Stimulated activated CD4-positive, alpha-beta T cell treated with anti-CD3 and anti-CD28 coated beads, Interleukin-15, amount 100 ng/mL, for 48 hours (primary cell): ENCODE measurements around the gene JAZF1.
A peak's percentile ranks its signal among the peaks of the same experiment; 100 is the strongest.

Source experiments
- DNase-seq, 2 donors: peaks; one replicate each; pipeline ENCODE4 v3.0.0-alpha.2; 2020; ENCODE audit warnings: low read depth in 2 of 2

Gene JAZF1

GRCh38 chr7:28191751-28192150, 11.2 kb upstream of the JAZF1 start:
- DNase-seq: no peak

DNA sequence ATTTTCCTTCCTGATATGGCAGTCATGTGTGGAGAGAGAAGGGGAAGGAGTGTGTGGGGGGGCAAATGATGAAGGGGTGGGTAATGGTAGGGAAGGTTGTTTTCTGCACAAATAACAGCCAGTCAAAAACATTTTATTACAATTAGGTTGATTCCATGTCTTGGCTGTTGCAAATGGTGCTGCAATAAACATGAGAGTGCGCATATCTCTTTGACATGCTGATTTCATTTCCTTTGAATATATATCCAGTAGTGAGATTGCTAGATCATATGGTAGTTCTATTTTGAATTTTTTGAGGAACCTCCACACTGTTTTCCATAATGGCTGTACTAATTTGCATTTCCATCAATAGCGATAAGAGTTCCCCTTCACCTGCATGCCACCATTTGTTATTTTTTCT, 10.6 kb upstream of the JAZF1 start:
- DNase-seq: no peak

GRCh38 chr7:28190077-28190710, 9.6 kb upstream of the JAZF1 start:
- no peak for DNase-seq

DNA sequence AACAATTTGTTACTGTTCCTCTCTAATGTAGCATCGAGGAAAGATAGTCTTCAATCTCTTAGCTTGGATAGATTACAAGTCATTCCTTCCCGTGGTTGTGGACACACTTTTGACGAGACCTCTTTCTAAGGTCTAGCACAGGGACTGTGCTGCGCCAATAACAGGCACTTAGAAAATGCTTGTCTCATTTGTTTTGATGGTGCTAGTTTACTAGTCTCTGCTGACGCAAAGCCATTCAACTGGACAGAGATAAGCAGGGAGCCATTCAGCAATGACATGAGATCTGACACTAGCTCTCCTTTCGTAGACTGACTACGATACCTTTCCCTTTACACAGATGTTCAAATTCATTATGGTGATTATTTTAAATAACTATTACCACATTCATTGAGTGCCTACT, 6.4 kb upstream of the JAZF1 start:
- no peak for DNase-seq

- DNase-seq: no peak
Measured at GRCh38 chr7:28183627-28184026, 3.0 kb upstream of the JAZF1 start.

- no peak for DNase-seq
Measured at GRCh38 chr7:28182071-28182471, 1.5 kb upstream of the JAZF1 start.

DNA sequence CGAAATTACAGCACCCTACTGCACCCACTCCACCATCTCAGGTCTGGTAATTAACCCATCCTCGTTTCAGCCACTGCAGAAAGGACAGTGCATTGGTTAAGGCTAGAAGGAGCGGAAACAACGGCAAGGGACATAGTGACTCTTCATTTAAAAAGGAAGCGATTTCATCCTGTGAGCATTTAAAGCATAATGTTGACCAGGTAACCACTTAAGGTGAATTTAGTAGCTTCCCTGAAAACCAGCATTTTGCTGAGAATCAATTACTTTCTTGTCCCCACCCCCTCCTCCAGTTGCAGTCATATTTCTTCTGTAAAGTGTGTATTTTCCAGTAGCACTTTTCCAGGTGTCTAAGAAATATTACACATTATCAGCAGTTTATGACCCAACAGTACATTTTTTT, 821 bp upstream of the JAZF1 start:
- DNase-seq: no peak

DNA sequence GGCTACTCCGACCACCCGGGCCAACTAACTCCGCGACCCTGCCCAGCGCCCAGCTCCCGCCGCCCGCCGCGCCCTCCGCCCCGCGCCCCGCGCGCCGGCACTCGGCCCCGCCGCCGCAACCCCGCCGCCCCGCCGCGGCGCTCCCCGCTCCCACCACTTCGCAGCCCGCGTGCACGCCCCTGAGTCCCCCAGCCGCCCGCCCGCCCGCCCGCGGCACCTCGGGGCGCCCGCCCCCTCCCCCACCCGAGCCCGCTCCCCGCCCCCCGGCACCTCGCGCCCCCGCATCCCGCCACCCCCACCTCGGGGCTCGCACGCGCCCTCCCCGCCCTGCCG, 598 bp downstream of the JAZF1 start:
- no peak for DNase-seq

- peak; percentile 24 to 54 for DNase-seq
Measured at GRCh38 chr7:28179120-28180030, 1.2 kb downstream of the JAZF1 start.

DNA sequence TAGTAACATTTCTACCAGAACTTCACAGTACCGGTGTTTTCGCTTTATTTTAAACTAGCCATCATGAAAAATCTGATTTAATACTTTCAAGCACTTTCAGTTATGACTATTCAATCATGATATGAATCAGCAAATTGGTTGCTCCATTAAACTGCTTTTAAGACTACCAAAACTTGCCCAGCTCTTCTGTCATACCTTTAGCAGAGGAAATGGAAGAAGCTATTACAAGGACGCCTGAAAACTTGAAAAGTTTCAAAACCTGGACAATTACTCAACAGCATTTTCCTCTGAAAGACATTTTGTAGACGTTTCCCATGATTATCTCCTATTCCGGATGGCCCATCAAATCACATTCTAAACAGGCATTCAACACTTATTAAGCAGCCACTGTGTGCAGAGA, 2.0 kb downstream of the JAZF1 start:
- no peak for DNase-seq

GRCh38 chr7:28177836-28178235, 2.8 kb downstream of the JAZF1 start:
- DNase-seq: no peak

GRCh38 chr7:28176645-28177044, 4.0 kb downstream of the JAZF1 start:
- no peak for DNase-seq

- no peak for DNase-seq
Measured at GRCh38 chr7:28176174-28176573, 4.4 kb downstream of the JAZF1 start.

GRCh38 chr7:28174901-28175661, 5.5 kb downstream of the JAZF1 start:
- no peak for DNase-seq

DNA sequence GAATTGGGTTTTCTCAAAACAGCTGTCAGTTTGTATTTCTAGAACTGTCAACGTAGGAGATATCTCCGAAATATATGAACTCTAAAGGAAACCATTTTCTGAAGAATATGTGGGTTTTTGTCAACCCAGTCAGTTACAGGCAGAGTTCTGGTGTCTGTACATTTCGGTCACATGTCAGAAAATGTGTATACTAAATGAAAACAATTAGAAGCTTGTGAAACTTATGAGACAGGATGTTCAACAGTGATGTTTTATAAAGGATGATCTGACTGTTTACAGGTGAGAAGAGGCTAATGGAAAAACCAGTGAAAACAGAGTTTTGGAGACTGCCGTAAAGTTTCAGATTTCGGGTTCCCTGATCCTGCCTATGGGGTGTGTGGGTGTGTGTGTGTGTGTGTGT, 6.2 kb downstream of the JAZF1 start:
- DNase-seq: no peak

GRCh38 chr7:28173531-28173930, 7.1 kb downstream of the JAZF1 start:
- DNase-seq: no peak

DNA sequence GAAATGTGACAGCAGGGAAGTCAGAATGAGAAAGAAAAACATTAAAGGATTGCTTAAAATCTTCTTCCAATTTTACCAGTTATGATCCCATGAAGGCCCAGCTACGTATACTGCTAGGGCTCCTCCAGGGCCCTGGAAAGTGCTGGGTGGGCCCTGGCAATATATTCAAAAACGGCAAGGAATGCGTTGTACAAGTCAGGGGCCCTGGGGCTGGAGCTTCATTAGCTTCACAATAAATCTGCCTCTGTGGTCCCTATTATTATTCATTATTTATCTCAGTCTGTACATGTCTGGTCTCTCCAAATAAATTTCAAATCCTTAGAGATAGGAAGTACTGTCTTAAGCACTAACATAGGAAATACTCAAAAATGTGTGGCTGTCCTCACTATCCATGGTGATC, 7.6 kb downstream of the JAZF1 start:
- no peak for DNase-seq

GRCh38 chr7:28170701-28171100, 9.9 kb downstream of the JAZF1 start:
- DNase-seq: no peak

DNA sequence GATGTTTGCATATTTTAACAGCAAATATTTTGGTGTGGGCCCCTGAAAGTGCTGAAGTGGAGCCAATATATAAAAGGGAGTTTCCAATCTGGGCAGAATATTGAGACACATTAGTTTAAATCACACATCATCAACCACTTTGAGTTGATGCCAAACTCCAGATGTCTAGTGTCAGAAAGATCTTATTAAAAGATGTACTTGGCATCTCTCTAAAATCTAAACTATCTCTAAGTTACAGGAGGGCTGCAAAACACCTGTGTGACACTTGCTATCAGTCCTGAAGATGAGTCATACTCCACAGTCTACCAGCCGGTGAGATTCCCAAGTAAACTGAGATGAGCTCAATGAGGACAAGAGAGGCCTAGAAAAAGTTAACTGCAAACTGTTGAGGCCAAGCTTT, 11.4 kb downstream of the JAZF1 start:
- DNase-seq: no peak

- DNase-seq: no peak
Measured at GRCh38 chr7:28168393-28169158, 12.0 kb downstream of the JAZF1 start.

- no peak for DNase-seq
Measured at GRCh38 chr7:28166982-28167715, 13.4 kb downstream of the JAZF1 start.
